PC-3 (cell line): ENCODE measurements around the gene ARAP3. TPM values are rescaled to one million over a fixed set of nuclear protein-coding genes. Genes with fewer than 3 reads are reported as not detected.

Experiments
- ATAC-seq: fragments of 200-7000 bp; cut with Tn5 transposase; 2 replicates; pipeline ENCODE4 v1.9.1; 2020; ENCODE audit warnings: mild to moderate bottlenecking, moderate library complexity
- BruUV-seq: library from RNA; stranded (reverse); fragments of 400-500 nt; replicated peaks from 2 replicates; lab custom pipeline; 2021; lab: Mats Ljungman, UMichigan
- CTCF ChIA-PET: fragments of 300-600 bp; sonication (Branson Sonifier 250); formaldehyde crosslinking; loops from one replicate; lab custom pipeline; 2022; ENCODE audit warnings: antibody characterized with exemption; lab: Charles Lee
- POLR2A ChIA-PET: fragments of 300-600 bp; sonication (Branson Sonifier 250); formaldehyde crosslinking; loops from one replicate; lab custom pipeline; 2022; ENCODE audit warnings: antibody characterized with exemption; ENCODE audit not compliant: unreplicated experiment; lab: Charles Lee
- DNase-seq: peaks from one replicate; pipeline ENCODE4 v3.0.0-alpha.2; 2015
- H2AFZ ChIP-seq: fragments of 300-600 bp; sonication (generic); 2 replicates; pipeline ENCODE4 v1.6.0; 2016; ENCODE audit warnings: antibody characterized with exemption, low read length
- H3F3A ChIP-seq: fragments of 300-600 bp; sonication (generic); one replicate; pipeline ENCODE4 v1.6.0; 2017; ENCODE audit warnings: antibody characterized with exemption, low read length, control low read depth, mild to moderate bottlenecking; ENCODE audit not compliant: unreplicated experiment
- H3K27ac ChIP-seq: fragments of 300-600 bp; sonication (generic); 2 replicates; pipeline ENCODE4 v1.5.1; 2016; ENCODE audit warnings: mild to moderate bottlenecking, low read length
- H3K27me3 ChIP-seq: fragments of 300-600 bp; sonication (generic); 2 replicates; pipeline ENCODE4 v1.6.1; 2016; ENCODE audit warnings: low read length, mixed read lengths
- H3K36me3 ChIP-seq: fragments of 300-600 bp; sonication (generic); 2 replicates; pipeline ENCODE4 v1.6.1; 2016; ENCODE audit warnings: low read depth, mixed run types, low read length, mixed read lengths
- H3K4me1 ChIP-seq: fragments of 300-600 bp; sonication (generic); 2 replicates; pipeline ENCODE4 v1.5.1; 2016; ENCODE audit warnings: low read length; ENCODE audit not compliant: insufficient read depth
- H3K4me2 ChIP-seq: fragments of 300-600 bp; sonication (generic); 2 replicates; pipeline ENCODE4 v1.6.0; 2016; ENCODE audit warnings: low read length
- H3K4me3 ChIP-seq: fragments of 300-600 bp; sonication (generic); 2 replicates; pipeline ENCODE4 v1.5.1; 2016; ENCODE audit warnings: mild to moderate bottlenecking, low read length, mixed read lengths
- H3K79me2 ChIP-seq: fragments of 300-600 bp; sonication (generic); 2 replicates; pipeline ENCODE4 v1.6.1; 2017; ENCODE audit warnings: low read length, mixed read lengths
- H3K9ac ChIP-seq: fragments of 300-600 bp; sonication (generic); 2 replicates; pipeline ENCODE4 v1.6.0; 2016; ENCODE audit warnings: mild to moderate bottlenecking, low read length
- H3K9me2 ChIP-seq: fragments of 300-600 bp; sonication (generic); replicated peaks from 2 replicates; pipeline ENCODE4 v1.6.1; 2016; ENCODE audit warnings: mixed run types, low read length, mixed read lengths
- H3K9me3 ChIP-seq: fragments of 300-600 bp; sonication (generic); 2 replicates; pipeline ENCODE4 v1.6.1; 2016; ENCODE audit warnings: low read length, mixed read lengths
- H4K20me1 ChIP-seq: fragments of 300-600 bp; sonication (generic); 2 replicates; pipeline ENCODE4 v1.6.1; 2016; ENCODE audit warnings: low read length, mixed read lengths
- CTCF ChIP-seq: fragments of 300-600 bp; sonication (generic); conservative IDR thresholded peaks from 2 replicates; pipeline ENCODE4 v1.5.1; 2017; ENCODE audit warnings: antibody characterized with exemption, low read depth, mild to moderate bottlenecking, low read length
- EZH2 ChIP-seq: fragments of 300-600 bp; sonication (generic); IDR thresholded peaks from one replicate; pipeline ENCODE4 v1.6.1; 2017; ENCODE audit warnings: antibody characterized with exemption, mild to moderate bottlenecking, low read length; ENCODE audit not compliant: unreplicated experiment
- EZH2phosphoT487 ChIP-seq: fragments of 300-600 bp; sonication (generic); IDR thresholded peaks from 2 replicates; pipeline ENCODE4 v1.6.1; 2018; ENCODE audit warnings: mild to moderate bottlenecking, antibody characterized with exemption, low read length, borderline replicate concordance
- intact Hi-C: fragments of 100-400 bp; cut with micrococcal nuclease; formaldehyde crosslinking; loops from 2 replicates; pipeline ENCODE4 v1.9.0; 2023
- total RNA-seq: library from RNA; depleted of rRNA; stranded (reverse); fragments of >200 nt; gene quantifications from 2 replicates; pipeline ENCODE4 v1.2.3, GENCODE V29; 2014

ARAP3 gene
- total RNA-seq, 1 experiment from 2014 or later = 7.1 TPM

DNA sequence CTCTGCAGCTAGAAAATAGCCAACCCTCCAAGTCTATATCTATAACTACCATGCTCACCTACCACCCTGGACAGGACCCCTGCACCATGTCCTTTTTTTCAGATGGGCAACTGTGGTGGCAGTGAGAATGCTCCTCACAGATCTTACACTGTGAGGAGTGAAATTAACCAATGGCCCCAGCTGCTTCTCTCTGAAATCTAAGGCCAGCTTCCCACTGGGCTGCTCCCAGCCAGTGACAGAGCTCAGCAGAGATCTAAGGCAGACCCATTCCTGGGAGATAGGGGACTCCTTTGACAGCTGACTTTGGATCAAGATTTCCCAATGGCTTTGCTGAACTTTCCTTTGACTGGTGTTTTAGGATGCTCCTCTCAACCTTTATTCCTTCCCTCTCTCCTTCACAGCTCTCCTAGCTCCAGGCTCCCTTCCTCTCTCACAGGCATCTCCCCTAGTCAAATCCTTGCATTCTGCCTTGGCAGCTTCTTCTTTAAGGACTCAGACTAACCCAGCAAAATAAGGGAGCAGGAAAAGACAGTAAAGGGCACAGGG is 1.6 kb upstream of the ARAP3 start:
- ATAC-seq = no peak
- Histone ChIP-seq H3K27me3 (no peaks in the 10 kb centered on the region), H3K9ac (no peak overlapping the region), H2AFZ (no peak overlapping the region), H3K9me2 (no peaks in the 10 kb centered on the region), H3K27ac (no peak overlapping the region), H3K36me3 (no peaks in the 10 kb centered on the region), H3K4me3 (no peak overlapping the region), H3K9me3 (no peaks in the 10 kb centered on the region), H3K4me2 (no peak overlapping the region), H3F3A (peaks cover 4% of the 10 kb centered on the region), H4K20me1 (no peaks in the 10 kb centered on the region), H3K79me2 (peaks cover 9% of the 10 kb centered on the region), H3K4me1 (peaks cover 33% of the 10 kb centered on the region)
- TF ChIP-seq EZH2phosphoT487 = no peak
- no peak for TF ChIP-seq CTCF
- TF ChIP-seq EZH2 = no peak
- intact Hi-C loops = no loop called here
- ChIA-PET CTCF (interaction anchor here (0.7 kb wide), 1 partner anchor 285 kb away, joined by 3 read pairs; the partner anchor contains the start of gene RNF14), POLR2A (interaction anchor here (0.6 kb wide), 2 partner anchors 91 to 160 kb away, joined by 3 to 5 read pairs; no protein-coding TSS in a partner anchor)
- DNase-seq = no peak
- BruUV-seq = no TSS peak

DNA sequence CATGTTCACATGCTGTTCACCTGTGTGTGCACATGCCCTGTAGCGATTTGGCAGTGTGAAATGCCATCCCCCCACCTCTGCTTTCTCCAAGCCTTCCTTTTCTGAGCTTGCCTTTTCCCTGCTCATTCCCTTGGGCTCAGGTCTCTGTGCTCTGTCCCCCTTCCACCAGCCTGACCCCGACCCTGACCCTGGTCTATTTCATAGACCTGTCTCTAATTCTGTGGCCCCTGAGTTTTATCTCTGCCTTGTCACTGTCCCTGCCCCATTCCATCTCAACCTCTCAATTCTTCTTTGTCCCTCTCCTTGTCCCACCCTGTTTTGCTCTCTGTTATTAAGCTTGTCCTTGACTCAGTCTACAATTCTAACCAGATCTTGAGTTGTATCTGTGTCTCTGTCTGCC is 735 bp downstream of the ARAP3 start:
- peak overlapping the region; percentile 90 for H3K9ac ChIP-seq
- H3K27me3 ChIP-seq = no peaks in the 10 kb centered on the region
- CTCF ChIA-PET = interaction anchor here (0.5 kb wide), 1 partner anchor 39 kb away, joined by 4 read pairs; no protein-coding TSS in a partner anchor
- DNase-seq (no peak), ATAC-seq (peak; percentile 3)
- H4K20me1 ChIP-seq = no peaks in the 10 kb centered on the region
- no peaks in the 10 kb centered on the region for H3K36me3 ChIP-seq
- BruUV-seq = TSS peak; percentile 78
- peak overlapping the region; percentile 54 for H3K4me3 ChIP-seq
- H3K9me2 ChIP-seq = no peaks in the 10 kb centered on the region
- intact Hi-C loops = no loop called here
- peaks cover 9% of the 10 kb centered on the region for H3K79me2 ChIP-seq
- H3K4me1 ChIP-seq = peaks cover 33% of the 10 kb centered on the region
- H3F3A ChIP-seq = peaks cover 4% of the 10 kb centered on the region
- POLR2A ChIA-PET = no interaction called here
- TF ChIP-seq EZH2phosphoT487 (no peak), EZH2 (no peak), CTCF (no peak)
- peak overlapping the region; percentile 98 for H3K27ac ChIP-seq
- H2AFZ ChIP-seq = peak overlapping the region; percentile 73
- H3K4me2 ChIP-seq = peak overlapping the region; percentile 88
- H3K9me3 ChIP-seq = no peaks in the 10 kb centered on the region

DNA sequence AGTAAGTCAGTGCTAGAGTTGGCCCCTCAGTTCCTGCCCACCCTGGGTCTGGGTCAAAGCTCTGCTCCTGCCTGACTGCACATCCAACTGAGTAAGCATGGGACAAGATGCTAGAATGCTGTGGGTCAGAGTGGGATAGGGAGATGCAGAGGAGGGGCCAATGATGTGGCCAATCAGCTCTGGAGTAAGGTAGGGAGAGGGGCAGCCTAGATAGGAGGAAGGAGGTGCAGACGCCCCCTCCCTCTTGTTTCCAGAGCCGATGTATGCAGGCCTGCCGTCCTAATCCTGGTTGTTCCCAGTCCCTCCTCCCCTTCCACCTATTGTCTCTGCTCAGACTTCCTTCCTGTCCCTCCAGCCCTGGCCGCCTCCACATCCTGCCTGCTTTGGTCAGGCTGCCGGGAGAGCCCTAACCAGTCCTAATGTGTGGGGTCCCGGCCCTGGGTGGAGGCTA is 1.3 kb downstream of the ARAP3 start:
- peaks cover 33% of the 10 kb centered on the region for H3K4me1 ChIP-seq
- H3K9me2 ChIP-seq = no peaks in the 10 kb centered on the region
- H3K36me3 ChIP-seq = no peaks in the 10 kb centered on the region
- H4K20me1 ChIP-seq = no peaks in the 10 kb centered on the region
- H3K4me3 ChIP-seq = peak overlapping the region; percentile 54
- H3K9me3 ChIP-seq = no peaks in the 10 kb centered on the region
- peaks cover 4% of the 10 kb centered on the region for H3F3A ChIP-seq
- peak; percentile 52 for DNase-seq
- H3K9ac ChIP-seq = peak overlapping the region; percentile 90
- BruUV-seq = no TSS peak
- intact Hi-C loops = no loop called here
- peaks cover 9% of the 10 kb centered on the region for H3K79me2 ChIP-seq
- peak overlapping the region; percentile 88 for H3K4me2 ChIP-seq
- H3K27ac ChIP-seq = peak overlapping the region; percentile 98
- peak overlapping the region; percentile 73 for H2AFZ ChIP-seq
- POLR2A ChIA-PET = no interaction called here
- peak; percentile 56 for ATAC-seq
- CTCF ChIA-PET = interaction anchor here (0.5 kb wide), 1 partner anchor 38 kb away, joined by 4 read pairs; no protein-coding TSS in a partner anchor
- no peaks in the 10 kb centered on the region for H3K27me3 ChIP-seq
- TF ChIP-seq CTCF (no peak), EZH2 (no peak), EZH2phosphoT487 (no peak)
